PC-3 (cell line): ENCODE measurements around the gene HMGXB3. TPM values are rescaled to one million over a fixed set of nuclear protein-coding genes. Genes with fewer than 3 reads are reported as not detected.

Source experiments
- ATAC-seq: fragments of 200-7000 bp; cut with Tn5 transposase; 2 replicates; pipeline ENCODE4 v1.9.1; 2020; ENCODE audit warnings: mild to moderate bottlenecking, moderate library complexity
- BruUV-seq: library from RNA; stranded (reverse); fragments of 400-500 nt; replicated peaks from 2 replicates; lab custom pipeline; 2021; lab: Mats Ljungman, UMichigan
- CTCF ChIA-PET: fragments of 300-600 bp; sonication (Branson Sonifier 250); formaldehyde crosslinking; loops from one replicate; lab custom pipeline; 2022; ENCODE audit warnings: antibody characterized with exemption; lab: Charles Lee
- POLR2A ChIA-PET: fragments of 300-600 bp; sonication (Branson Sonifier 250); formaldehyde crosslinking; loops from one replicate; lab custom pipeline; 2022; ENCODE audit warnings: antibody characterized with exemption; ENCODE audit not compliant: unreplicated experiment; lab: Charles Lee
- DNase-seq: peaks from one replicate; pipeline ENCODE4 v3.0.0-alpha.2; 2015
- H2AFZ ChIP-seq: fragments of 300-600 bp; sonication (generic); 2 replicates; pipeline ENCODE4 v1.6.0; 2016; ENCODE audit warnings: antibody characterized with exemption, low read length
- H3F3A ChIP-seq: fragments of 300-600 bp; sonication (generic); one replicate; pipeline ENCODE4 v1.6.0; 2017; ENCODE audit warnings: antibody characterized with exemption, low read length, control low read depth, mild to moderate bottlenecking; ENCODE audit not compliant: unreplicated experiment
- H3K27ac ChIP-seq: fragments of 300-600 bp; sonication (generic); 2 replicates; pipeline ENCODE4 v1.5.1; 2016; ENCODE audit warnings: mild to moderate bottlenecking, low read length
- H3K27me3 ChIP-seq: fragments of 300-600 bp; sonication (generic); 2 replicates; pipeline ENCODE4 v1.6.1; 2016; ENCODE audit warnings: low read length, mixed read lengths
- H3K36me3 ChIP-seq: fragments of 300-600 bp; sonication (generic); 2 replicates; pipeline ENCODE4 v1.6.1; 2016; ENCODE audit warnings: low read depth, mixed run types, low read length, mixed read lengths
- H3K4me1 ChIP-seq: fragments of 300-600 bp; sonication (generic); 2 replicates; pipeline ENCODE4 v1.5.1; 2016; ENCODE audit warnings: low read length; ENCODE audit not compliant: insufficient read depth
- H3K4me2 ChIP-seq: fragments of 300-600 bp; sonication (generic); 2 replicates; pipeline ENCODE4 v1.6.0; 2016; ENCODE audit warnings: low read length
- H3K4me3 ChIP-seq: fragments of 300-600 bp; sonication (generic); 2 replicates; pipeline ENCODE4 v1.5.1; 2016; ENCODE audit warnings: mild to moderate bottlenecking, low read length, mixed read lengths
- H3K79me2 ChIP-seq: fragments of 300-600 bp; sonication (generic); 2 replicates; pipeline ENCODE4 v1.6.1; 2017; ENCODE audit warnings: low read length, mixed read lengths
- H3K9ac ChIP-seq: fragments of 300-600 bp; sonication (generic); 2 replicates; pipeline ENCODE4 v1.6.0; 2016; ENCODE audit warnings: mild to moderate bottlenecking, low read length
- H3K9me2 ChIP-seq: fragments of 300-600 bp; sonication (generic); replicated peaks from 2 replicates; pipeline ENCODE4 v1.6.1; 2016; ENCODE audit warnings: mixed run types, low read length, mixed read lengths
- H3K9me3 ChIP-seq: fragments of 300-600 bp; sonication (generic); 2 replicates; pipeline ENCODE4 v1.6.1; 2016; ENCODE audit warnings: low read length, mixed read lengths
- H4K20me1 ChIP-seq: fragments of 300-600 bp; sonication (generic); 2 replicates; pipeline ENCODE4 v1.6.1; 2016; ENCODE audit warnings: low read length, mixed read lengths
- EZH2 ChIP-seq: fragments of 300-600 bp; sonication (generic); IDR thresholded peaks from one replicate; pipeline ENCODE4 v1.6.1; 2017; ENCODE audit warnings: antibody characterized with exemption, mild to moderate bottlenecking, low read length; ENCODE audit not compliant: unreplicated experiment
- EZH2phosphoT487 ChIP-seq: fragments of 300-600 bp; sonication (generic); IDR thresholded peaks from 2 replicates; pipeline ENCODE4 v1.6.1; 2018; ENCODE audit warnings: mild to moderate bottlenecking, antibody characterized with exemption, low read length, borderline replicate concordance
- intact Hi-C: fragments of 100-400 bp; cut with micrococcal nuclease; formaldehyde crosslinking; loops from 2 replicates; pipeline ENCODE4 v1.9.0; 2023
- total RNA-seq: library from RNA; depleted of rRNA; stranded (reverse); fragments of >200 nt; gene quantifications from 2 replicates; pipeline ENCODE4 v1.2.3, GENCODE V29; 2014
- TF ChIP-seq, protein P1 (sequence below): fragments of 300-600 bp; sonication (generic); conservative IDR thresholded peaks from 2 replicates; pipeline ENCODE4 v1.5.1; 2017; ENCODE audit warnings: antibody characterized with exemption, low read depth, mild to moderate bottlenecking, low read length

The HMGXB3 gene
- total RNA-seq, 1 experiment from 2014 or later = 56.6 TPM

DNA sequence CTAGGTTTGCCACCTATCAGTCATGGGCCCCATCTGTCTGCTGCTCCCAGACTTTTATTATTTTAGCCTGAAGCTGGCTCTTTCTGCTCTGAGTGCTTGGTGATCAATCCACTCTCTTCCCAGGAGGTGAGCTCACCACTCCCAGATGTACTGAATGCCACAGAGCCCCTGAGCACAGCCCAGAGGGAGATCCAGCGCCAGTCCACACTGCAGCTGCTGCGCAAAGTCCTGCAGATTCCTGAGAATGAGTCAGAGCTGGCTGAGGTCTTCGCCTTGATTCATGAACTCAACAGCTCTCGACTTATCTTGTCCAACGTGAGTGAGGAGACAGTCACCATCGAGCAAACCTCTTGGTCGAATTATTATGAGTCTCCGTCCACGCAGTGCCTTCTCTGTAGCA is 36.0 kb downstream of the HMGXB3 start:
- BruUV-seq = no TSS peak
- H3K79me2 ChIP-seq = peaks cover 4% of the 10 kb centered on the region; the same call in 1 of the 2 replicates
- no peaks in the 10 kb centered on the region for H4K20me1 ChIP-seq
- TF ChIP-seq EZH2phosphoT487 (no peak), EZH2 (no peak)
- TF ChIP-seq, protein P1, sequence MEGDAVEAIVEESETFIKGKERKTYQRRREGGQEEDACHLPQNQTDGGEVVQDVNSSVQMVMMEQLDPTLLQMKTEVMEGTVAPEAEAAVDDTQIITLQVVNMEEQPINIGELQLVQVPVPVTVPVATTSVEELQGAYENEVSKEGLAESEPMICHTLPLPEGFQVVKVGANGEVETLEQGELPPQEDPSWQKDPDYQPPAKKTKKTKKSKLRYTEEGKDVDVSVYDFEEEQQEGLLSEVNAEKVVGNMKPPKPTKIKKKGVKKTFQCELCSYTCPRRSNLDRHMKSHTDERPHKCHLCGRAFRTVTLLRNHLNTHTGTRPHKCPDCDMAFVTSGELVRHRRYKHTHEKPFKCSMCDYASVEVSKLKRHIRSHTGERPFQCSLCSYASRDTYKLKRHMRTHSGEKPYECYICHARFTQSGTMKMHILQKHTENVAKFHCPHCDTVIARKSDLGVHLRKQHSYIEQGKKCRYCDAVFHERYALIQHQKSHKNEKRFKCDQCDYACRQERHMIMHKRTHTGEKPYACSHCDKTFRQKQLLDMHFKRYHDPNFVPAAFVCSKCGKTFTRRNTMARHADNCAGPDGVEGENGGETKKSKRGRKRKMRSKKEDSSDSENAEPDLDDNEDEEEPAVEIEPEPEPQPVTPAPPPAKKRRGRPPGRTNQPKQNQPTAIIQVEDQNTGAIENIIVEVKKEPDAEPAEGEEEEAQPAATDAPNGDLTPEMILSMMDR = no peak
- H3K9me3 ChIP-seq = no peaks in the 10 kb centered on the region
- H2AFZ ChIP-seq = no peak overlapping the region
- peaks cover 92% of the 10 kb centered on the region for H3K36me3 ChIP-seq
- POLR2A ChIA-PET = interaction anchor here (0.6 kb wide), 2 partner anchors 14 to 184 kb away, joined by 4 to 5 read pairs; no protein-coding TSS in a partner anchor
- intact Hi-C loops = loop anchor here (5.0 kb wide), 1 partner anchor 34 kb away; the partner anchor contains the start of genes HMGXB3 and TIGD6
- H3K4me3 ChIP-seq = no peak overlapping the region
- H3K9ac ChIP-seq = no peak overlapping the region
- ATAC-seq (peak; percentile 99), DNase-seq (peak; percentile 88)
- no peaks in the 10 kb centered on the region for H3K27me3 ChIP-seq
- H3K27ac ChIP-seq = peak overlapping the region; percentile 27
- H3K4me2 ChIP-seq = peak overlapping the region; percentile 29
- peaks cover 21% of the 10 kb centered on the region for H3K4me1 ChIP-seq
- CTCF ChIA-PET = no interaction called here
- no peaks in the 10 kb centered on the region for H3F3A ChIP-seq
- no peaks in the 10 kb centered on the region for H3K9me2 ChIP-seq

DNA sequence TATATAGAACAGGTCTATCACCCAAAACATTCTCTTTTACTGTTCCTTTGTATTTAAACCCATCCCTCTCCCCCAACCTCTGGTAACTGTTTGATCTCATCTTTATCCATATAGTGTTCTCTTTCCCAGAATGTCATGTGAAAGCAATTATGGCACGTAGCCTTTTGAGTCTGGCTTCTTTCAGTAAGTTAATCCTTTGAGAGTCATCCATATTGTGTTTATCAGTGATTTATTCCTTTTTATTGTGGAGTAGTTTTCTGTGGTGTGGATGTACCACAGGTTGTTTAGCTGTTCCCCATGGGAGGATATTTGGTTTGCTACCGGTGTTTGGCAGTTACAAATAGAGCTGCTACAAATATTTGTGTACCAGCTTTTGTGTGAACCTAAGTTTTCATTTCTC is 38.0 kb downstream of the HMGXB3 start:
- Histone ChIP-seq H3K27ac (no peak overlapping the region), H4K20me1 (no peaks in the 10 kb centered on the region), H2AFZ (no peak overlapping the region), H3F3A (no peaks in the 10 kb centered on the region), H3K9ac (no peak overlapping the region), H3K9me2 (no peaks in the 10 kb centered on the region), H3K4me2 (no peak overlapping the region), H3K9me3 (no peaks in the 10 kb centered on the region), H3K79me2 (peaks cover 4% of the 10 kb centered on the region; the same call in 1 of the 2 replicates), H3K4me3 (no peak overlapping the region), H3K36me3 (peaks cover 91% of the 10 kb centered on the region), H3K27me3 (no peaks in the 10 kb centered on the region), H3K4me1 (peaks cover 33% of the 10 kb centered on the region)
- TF ChIP-seq, protein P1 = no peak
- TF ChIP-seq EZH2 (no peak), EZH2phosphoT487 (no peak)
- DNase-seq (no peak), ATAC-seq (no peak)
- intact Hi-C loops = loop anchor here (5.0 kb wide), 1 partner anchor 36 kb away; the partner anchor contains the start of genes HMGXB3 and TIGD6
- ChIA-PET POLR2A (no interaction called here), CTCF (no interaction called here)
- no TSS peak for BruUV-seq

DNA sequence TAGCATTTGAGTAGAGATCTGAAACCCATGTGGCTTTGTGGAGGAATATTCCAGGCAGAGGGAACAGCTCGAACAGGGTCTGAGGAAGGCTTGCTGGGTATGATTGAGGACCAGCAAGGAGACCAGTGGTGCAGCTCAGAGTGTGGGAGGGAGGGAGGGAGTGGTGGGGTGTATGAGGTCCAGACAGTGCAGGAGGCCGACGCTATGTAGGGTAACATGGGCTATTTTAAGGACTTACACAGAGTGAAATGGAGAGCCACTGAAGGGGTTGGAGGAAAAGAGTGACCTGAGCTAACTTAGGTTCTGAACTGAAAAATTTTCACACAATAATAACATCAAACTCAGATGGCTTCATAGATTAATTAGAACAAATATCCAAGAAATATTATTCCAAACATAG is 41.9 kb downstream of the HMGXB3 start:
- Histone ChIP-seq H3K9ac (no peak overlapping the region), H3K36me3 (peaks cover 88% of the 10 kb centered on the region), H3K4me2 (no peak overlapping the region), H3F3A (no peaks in the 10 kb centered on the region), H4K20me1 (no peaks in the 10 kb centered on the region), H3K27me3 (no peaks in the 10 kb centered on the region), H3K27ac (peak overlapping the region; percentile 19), H3K9me3 (no peaks in the 10 kb centered on the region), H3K79me2 (peaks cover 4% of the 10 kb centered on the region; the same call in 1 of the 2 replicates), H3K4me1 (peaks cover 29% of the 10 kb centered on the region), H3K4me3 (no peak overlapping the region), H3K9me2 (no peaks in the 10 kb centered on the region), H2AFZ (no peak overlapping the region)
- no TSS peak for BruUV-seq
- intact Hi-C loops = no loop called here
- ChIA-PET POLR2A (no interaction called here), CTCF (no interaction called here)
- DNase-seq (no peak), ATAC-seq (no peak)
- TF ChIP-seq EZH2 (no peak), EZH2phosphoT487 (no peak)
- TF ChIP-seq, protein P1 = no peak
